GM12878 (cell line): ENCODE measurements around the gene PIGB. TPM values are rescaled to one million over a fixed set of nuclear protein-coding genes. Genes with fewer than 3 reads are reported as not detected.

Source experiments
- ATAC-seq: fragments of 200-7000 bp; cut with Tn5 transposase; 3 replicates; pipeline ENCODE4 v1.9.1; 2020; ENCODE audit warnings: mild to moderate bottlenecking, moderate library complexity
- BruUV-seq: library from RNA; stranded (reverse); fragments of 400-500 nt; replicated peaks from 2 replicates; lab custom pipeline; 2021; lab: Mats Ljungman, UMichigan
- CTCF ChIA-PET: fragments of 300-600 bp; sonication (Branson Sonifier 250); formaldehyde crosslinking; extraction: SDS; loops from one replicate; lab custom pipeline; 2021; ENCODE audit warnings: inconsistent platforms; lab: Yijun Ruan, JAX
- POLR2A ChIA-PET: fragments of 350-600 bp; formaldehyde crosslinking; extraction: SDS; loops from one replicate; lab custom pipeline; 2021; ENCODE audit warnings: inconsistent platforms; lab: Charles Lee
- RAD21 ChIA-PET: fragments of 300-600 bp; sonication (Branson Sonifier 250); formaldehyde crosslinking; loops from one replicate; lab custom pipeline; 2023; ENCODE audit warnings: antibody characterized with exemption; ENCODE audit not compliant: unreplicated experiment; lab: Charles Lee
- SMC1A ChIA-PET: fragments of 300-600 bp; sonication (Branson Sonifier 250); formaldehyde crosslinking; loops from one replicate; lab custom pipeline; 2023; ENCODE audit not compliant: unreplicated experiment, uncharacterized antibody; lab: Charles Lee
- DNase-seq: peaks from one replicate; pipeline ENCODE4 v3.0.0-alpha.2; 2011; ENCODE audit warnings: low read depth, low spot score
- FAIRE-seq: peaks from 3 replicates; lab custom pipeline; 2011; peaks lifted over from hg19 to GRCh38; lab: Jason Lieb, UNC
- H2AFZ ChIP-seq: 2 replicates; pipeline ENCODE4 v1.6.0; 2011; ENCODE audit warnings: low read depth, low read length, control low read depth; ENCODE audit not compliant: control insufficient read depth
- H3K27ac ChIP-seq: 2 replicates; pipeline ENCODE4 v1.5.1; 2011; ENCODE audit warnings: control low read depth; ENCODE audit not compliant: control insufficient read depth, insufficient read depth
- H3K27me3 ChIP-seq, 2 experiments: replicated peaks in 1 of 2; 2 replicates each; pipeline versions ENCODE4 v1.6.0 to v1.6.1; 2011; ENCODE audit warnings: low read length in 1 of 2; ENCODE audit not compliant: control insufficient read depth in 2 of 2, insufficient read depth in 2 of 2
- H3K36me3 ChIP-seq, 2 experiments: 2 replicates each; pipeline ENCODE4 v1.5.1; 2011; ENCODE audit warnings: low read length in 1 of 2; ENCODE audit not compliant: control insufficient read depth in 2 of 2, insufficient read depth in 2 of 2
- H3K4me1 ChIP-seq: 2 replicates; pipeline ENCODE4 v1.6.1; 2011; ENCODE audit warnings: mild to moderate bottlenecking, low read length, moderate library complexity, mixed read lengths; ENCODE audit not compliant: control insufficient read depth, insufficient read depth
- H3K4me2 ChIP-seq: 2 replicates; pipeline ENCODE4 v1.6.0; 2011; ENCODE audit warnings: control low read depth; ENCODE audit not compliant: control insufficient read depth, insufficient read depth
- H3K4me3 ChIP-seq: fragments of 200-600 bp; sonication (generic); 2 replicates; pipeline ENCODE4 v1.5.1; 2016
- H3K79me2 ChIP-seq: 2 replicates; pipeline ENCODE4 v1.6.0; 2011; ENCODE audit warnings: low read length; ENCODE audit not compliant: control insufficient read depth, insufficient read depth
- H3K9ac ChIP-seq: 2 replicates; pipeline ENCODE4 v1.8.0; 2011; ENCODE audit warnings: low read length, control low read depth, mixed read lengths; ENCODE audit not compliant: control insufficient read depth, insufficient read depth
- H3K9me3 ChIP-seq: replicated peaks from 3 replicates; pipeline ENCODE4 v1.5.1; 2011; ENCODE audit warnings: mild to moderate bottlenecking, low read length; ENCODE audit not compliant: control insufficient read depth, insufficient read depth
- H4K20me1 ChIP-seq: 2 replicates; pipeline ENCODE4 v1.6.0; 2011; ENCODE audit not compliant: control insufficient read depth, insufficient read depth
- ATF7 ChIP-seq: fragments of 450-650 bp; IDR thresholded peaks from 2 replicates; pipeline ENCODE4 v1.6.1; 2016; ENCODE audit warnings: low read depth, mild to moderate bottlenecking
- DPF2 ChIP-seq: fragments of 450-650 bp; IDR thresholded peaks from 2 replicates; pipeline ENCODE4 v1.6.1; 2017; ENCODE audit warnings: mild to moderate bottlenecking
- IKZF2 ChIP-seq, 2 experiments: fragments of 450-650 bp; IDR thresholded peaks; 2 replicates each; pipeline ENCODE4 v1.6.1; 2017; ENCODE audit warnings: mild to moderate bottlenecking in 2 of 2, moderate library complexity in 2 of 2
- KAT2A ChIP-seq: conservative IDR thresholded peaks from 2 replicates; pipeline ENCODE4 v1.6.1; 2011; ENCODE audit warnings: low read depth, low read length; ENCODE audit not compliant: control insufficient read depth
- KDM1A ChIP-seq: fragments of 200-600 bp; sonication (generic); IDR thresholded peaks from 2 replicates; pipeline ENCODE4 v1.6.1; 2016; ENCODE audit warnings: borderline replicate concordance
- POLR2A ChIP-seq: IDR thresholded peaks from 2 replicates; pipeline ENCODE4 v1.6.1; 2011; ENCODE audit warnings: low read depth, mild to moderate bottlenecking, low read length
- POLR2AphosphoS2 ChIP-seq: IDR thresholded peaks from 2 replicates; pipeline ENCODE4 v1.6.1; 2011; ENCODE audit warnings: low read depth, mild to moderate bottlenecking, low read length, improper control_type of control experiment, moderate library complexity
- RFX5 ChIP-seq: IDR thresholded peaks from 2 replicates; pipeline ENCODE4 v1.6.1; 2011; ENCODE audit warnings: low read depth, low read length, improper control_type of control experiment
- RUNX3 ChIP-seq: IDR thresholded peaks from 2 replicates; pipeline ENCODE4 v1.6.1; 2012; ENCODE audit warnings: low read length, inconsistent platforms
- in situ Hi-C: fragments of 300-500 bp; cut with MboI; formaldehyde crosslinking; loops from 9 replicates; pipeline ENCODE4 v1.14.3; 2018; ENCODE audit warnings: mixed read lengths
- intact Hi-C: fragments of 100-400 bp; cut with micrococcal nuclease; formaldehyde crosslinking; loops from one replicate; pipeline ENCODE4 v1.14.2; 2022; ENCODE audit not compliant: unreplicated experiment
- polyA plus RNA-seq, 11 experiments: library from polyadenylated mRNA; depleted of rRNA in 4 of 11; unstranded in 6 of 11; stranded (reverse) in 5 of 11; fragments of >200 nt; fragmentation: Nextera tagmentation in 4 of 11; fragmentation: Illumina TruSeq in 1 of 11; extraction: Ambion mirVana in 4 of 11; extraction: Trizol in 1 of 11; gene quantifications; 1 replicate in 1 of 11; 2 replicates in 10 of 11; pipeline versions ENCODE4 v1.2.1 to v1.2.3, GENCODE V29; 2011 to 2016; ENCODE audit warnings: inconsistent platforms in 2 of 11, missing spikeins in 2 of 11, low read depth in 1 of 11
- total RNA-seq, 4 experiments: library from RNA; depleted of rRNA in 3 of 4; stranded (reverse); fragments of >200 nt in 3 of 4; fragmentation: Illumina TruSeq in 1 of 4; extraction: Trizol in 1 of 4; gene quantifications; 2 replicates each; pipeline versions ENCODE4 v1.2.1 to v1.2.3, GENCODE V29; 2013 to 2021
- TF ChIP-seq, protein P1 (sequence below): fragments of 450-650 bp; IDR thresholded peaks from 2 replicates; pipeline ENCODE4 v1.6.1; 2018; ENCODE audit warnings: borderline replicate concordance, mild to moderate bottlenecking; ENCODE audit not compliant: partially characterized antibody
- TF ChIP-seq, protein P2 (sequence below): fragments of 450-650 bp; formaldehyde crosslinking; IDR thresholded peaks from 2 replicates; pipeline ENCODE4 v1.4.0; 2020; ENCODE audit warnings: mild to moderate bottlenecking, moderate library complexity
- TF ChIP-seq, protein P3 (sequence below): fragments of 150-350 bp; IDR thresholded peaks from 2 replicates; pipeline ENCODE4 v1.6.1; 2014; ENCODE audit warnings: mild to moderate bottlenecking, low read depth, low read length
- TF ChIP-seq, protein P4 (sequence below): fragments of 450-650 bp; formaldehyde crosslinking; IDR thresholded peaks from 2 replicates; pipeline ENCODE4 v1.4.0; 2022; ENCODE audit warnings: mild to moderate bottlenecking, moderate library complexity

PIGB gene
- total and polyA plus RNA-seq, 10 of the 15 experiments (the other 5 are each of a cell fraction or from before 2014, with no cell fraction given): 17.9 to 46.0 (median 25.2) TPM

DNA sequence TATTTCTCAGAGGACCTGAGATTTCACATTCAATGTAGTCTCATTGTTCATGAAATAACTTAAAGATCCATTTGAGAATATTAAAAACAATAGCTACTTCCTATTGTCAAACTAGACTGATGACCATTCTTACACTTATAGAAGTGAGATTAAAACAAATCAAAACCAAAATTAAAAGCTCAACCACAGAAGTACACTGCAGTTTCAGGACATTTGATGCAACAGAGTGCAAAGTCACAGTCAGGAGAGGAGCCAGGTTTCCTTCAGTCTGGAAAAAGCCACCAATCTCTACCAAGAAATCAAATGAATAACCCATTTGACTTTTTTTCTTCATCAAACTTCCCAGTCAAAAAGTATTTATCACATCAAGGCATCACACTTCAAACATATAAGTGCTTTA, 83.7 kb downstream of the PIGB start:
- Histone ChIP-seq H3K4me3 (no peak overlapping the region), H3K36me3 (no peaks in the 10 kb centered on the region), H3K27ac (peak overlapping the region; percentile 73), H2AFZ (no peak overlapping the region; the same call in 1 of the 2 replicates), H4K20me1 (no peaks in the 10 kb centered on the region), H3K4me2 (peak overlapping the region; percentile 80), H3K4me1 (peaks cover 25% of the 10 kb centered on the region), H3K9ac (no peak overlapping the region), H3K27me3 (no peaks in the 10 kb centered on the region), H3K9me3 (no peaks in the 10 kb centered on the region), H3K79me2 (peaks cover 9% of the 10 kb centered on the region)
- ChIA-PET RAD21 (interaction anchor here (0.9 kb wide), 1 partner anchor 80 kb away, joined by 3 read pairs; no protein-coding TSS in a partner anchor), SMC1A (interaction anchor here (0.7 to 1.6 kb wide), 11 partner anchors 11 to 184 kb away, joined by 3 to 5 read pairs (median 3); no protein-coding TSS in a partner anchor), CTCF (interaction anchor here (0.7 to 1.6 kb wide), 5 partner anchors 31 to 186 kb away, joined by 3 to 7 read pairs (median 3); no protein-coding TSS in a partner anchor), POLR2A (interaction anchor here (0.6 to 1.1 kb wide), 2 partner anchors 8 to 39 kb away, joined by 3 to 7 read pairs; no protein-coding TSS in a partner anchor)
- peak; percentile 64 for ATAC-seq
- intact Hi-C loops (loop anchor here (10.0 kb wide), 1 partner anchor 208 kb away; the partner anchor contains the start of gene RSL24D1), in situ Hi-C loops (no loop called here)
- DNase-seq: no peak
- FAIRE-seq: peak; percentile 73
- no TSS peak for BruUV-seq
- no peak for TF ChIP-seq ATF7
- TF ChIP-seq, protein P1, sequence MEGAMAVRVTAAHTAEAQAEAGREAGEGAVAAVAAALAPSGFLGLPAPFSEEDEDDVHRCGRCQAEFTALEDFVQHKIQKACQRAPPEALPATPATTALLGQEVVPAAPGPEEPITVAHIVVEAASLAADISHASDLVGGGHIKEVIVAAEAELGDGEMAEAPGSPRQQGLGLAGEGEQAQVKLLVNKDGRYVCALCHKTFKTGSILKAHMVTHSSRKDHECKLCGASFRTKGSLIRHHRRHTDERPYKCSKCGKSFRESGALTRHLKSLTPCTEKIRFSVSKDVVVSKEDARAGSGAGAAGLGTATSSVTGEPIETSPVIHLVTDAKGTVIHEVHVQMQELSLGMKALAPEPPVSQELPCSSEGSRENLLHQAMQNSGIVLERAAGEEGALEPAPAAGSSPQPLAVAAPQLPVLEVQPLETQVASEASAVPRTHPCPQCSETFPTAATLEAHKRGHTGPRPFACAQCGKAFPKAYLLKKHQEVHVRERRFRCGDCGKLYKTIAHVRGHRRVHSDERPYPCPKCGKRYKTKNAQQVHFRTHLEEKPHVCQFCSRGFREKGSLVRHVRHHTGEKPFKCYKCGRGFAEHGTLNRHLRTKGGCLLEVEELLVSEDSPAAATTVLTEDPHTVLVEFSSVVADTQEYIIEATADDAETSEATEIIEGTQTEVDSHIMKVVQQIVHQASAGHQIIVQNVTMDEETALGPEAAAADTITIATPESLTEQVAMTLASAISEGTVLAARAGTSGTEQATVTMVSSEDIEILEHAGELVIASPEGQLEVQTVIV: no peak
- no peak for TF ChIP-seq KAT2A
- TF ChIP-seq POLR2A: no peak
- TF ChIP-seq, protein P2, sequence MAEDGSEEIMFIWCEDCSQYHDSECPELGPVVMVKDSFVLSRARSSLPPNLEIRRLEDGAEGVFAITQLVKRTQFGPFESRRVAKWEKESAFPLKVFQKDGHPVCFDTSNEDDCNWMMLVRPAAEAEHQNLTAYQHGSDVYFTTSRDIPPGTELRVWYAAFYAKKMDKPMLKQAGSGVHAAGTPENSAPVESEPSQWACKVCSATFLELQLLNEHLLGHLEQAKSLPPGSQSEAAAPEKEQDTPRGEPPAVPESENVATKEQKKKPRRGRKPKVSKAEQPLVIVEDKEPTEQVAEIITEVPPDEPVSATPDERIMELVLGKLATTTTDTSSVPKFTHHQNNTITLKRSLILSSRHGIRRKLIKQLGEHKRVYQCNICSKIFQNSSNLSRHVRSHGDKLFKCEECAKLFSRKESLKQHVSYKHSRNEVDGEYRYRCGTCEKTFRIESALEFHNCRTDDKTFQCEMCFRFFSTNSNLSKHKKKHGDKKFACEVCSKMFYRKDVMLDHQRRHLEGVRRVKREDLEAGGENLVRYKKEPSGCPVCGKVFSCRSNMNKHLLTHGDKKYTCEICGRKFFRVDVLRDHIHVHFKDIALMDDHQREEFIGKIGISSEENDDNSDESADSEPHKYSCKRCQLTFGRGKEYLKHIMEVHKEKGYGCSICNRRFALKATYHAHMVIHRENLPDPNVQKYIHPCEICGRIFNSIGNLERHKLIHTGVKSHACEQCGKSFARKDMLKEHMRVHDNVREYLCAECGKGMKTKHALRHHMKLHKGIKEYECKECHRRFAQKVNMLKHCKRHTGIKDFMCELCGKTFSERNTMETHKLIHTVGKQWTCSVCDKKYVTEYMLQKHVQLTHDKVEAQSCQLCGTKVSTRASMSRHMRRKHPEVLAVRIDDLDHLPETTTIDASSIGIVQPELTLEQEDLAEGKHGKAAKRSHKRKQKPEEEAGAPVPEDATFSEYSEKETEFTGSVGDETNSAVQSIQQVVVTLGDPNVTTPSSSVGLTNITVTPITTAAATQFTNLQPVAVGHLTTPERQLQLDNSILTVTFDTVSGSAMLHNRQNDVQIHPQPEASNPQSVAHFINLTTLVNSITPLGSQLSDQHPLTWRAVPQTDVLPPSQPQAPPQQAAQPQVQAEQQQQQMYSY (CRISPR knock-in tag): no peak
- TF ChIP-seq IKZF2 (IDR thresholded peaks at IDR 0.05): no peak
- peak; percentile 16; the same call in 1 of the 2 replicates for TF ChIP-seq RUNX3
- no peak for TF ChIP-seq POLR2AphosphoS2
- TF ChIP-seq RFX5: no peak
- TF ChIP-seq, protein P3, sequence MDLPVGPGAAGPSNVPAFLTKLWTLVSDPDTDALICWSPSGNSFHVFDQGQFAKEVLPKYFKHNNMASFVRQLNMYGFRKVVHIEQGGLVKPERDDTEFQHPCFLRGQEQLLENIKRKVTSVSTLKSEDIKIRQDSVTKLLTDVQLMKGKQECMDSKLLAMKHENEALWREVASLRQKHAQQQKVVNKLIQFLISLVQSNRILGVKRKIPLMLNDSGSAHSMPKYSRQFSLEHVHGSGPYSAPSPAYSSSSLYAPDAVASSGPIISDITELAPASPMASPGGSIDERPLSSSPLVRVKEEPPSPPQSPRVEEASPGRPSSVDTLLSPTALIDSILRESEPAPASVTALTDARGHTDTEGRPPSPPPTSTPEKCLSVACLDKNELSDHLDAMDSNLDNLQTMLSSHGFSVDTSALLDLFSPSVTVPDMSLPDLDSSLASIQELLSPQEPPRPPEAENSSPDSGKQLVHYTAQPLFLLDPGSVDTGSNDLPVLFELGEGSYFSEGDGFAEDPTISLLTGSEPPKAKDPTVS: no peak
- TF ChIP-seq KDM1A: no peak
- 0 out of 2 replicates have a peak, but pooled peaks have one; percentile 11 for TF ChIP-seq DPF2
- TF ChIP-seq, protein P4, sequence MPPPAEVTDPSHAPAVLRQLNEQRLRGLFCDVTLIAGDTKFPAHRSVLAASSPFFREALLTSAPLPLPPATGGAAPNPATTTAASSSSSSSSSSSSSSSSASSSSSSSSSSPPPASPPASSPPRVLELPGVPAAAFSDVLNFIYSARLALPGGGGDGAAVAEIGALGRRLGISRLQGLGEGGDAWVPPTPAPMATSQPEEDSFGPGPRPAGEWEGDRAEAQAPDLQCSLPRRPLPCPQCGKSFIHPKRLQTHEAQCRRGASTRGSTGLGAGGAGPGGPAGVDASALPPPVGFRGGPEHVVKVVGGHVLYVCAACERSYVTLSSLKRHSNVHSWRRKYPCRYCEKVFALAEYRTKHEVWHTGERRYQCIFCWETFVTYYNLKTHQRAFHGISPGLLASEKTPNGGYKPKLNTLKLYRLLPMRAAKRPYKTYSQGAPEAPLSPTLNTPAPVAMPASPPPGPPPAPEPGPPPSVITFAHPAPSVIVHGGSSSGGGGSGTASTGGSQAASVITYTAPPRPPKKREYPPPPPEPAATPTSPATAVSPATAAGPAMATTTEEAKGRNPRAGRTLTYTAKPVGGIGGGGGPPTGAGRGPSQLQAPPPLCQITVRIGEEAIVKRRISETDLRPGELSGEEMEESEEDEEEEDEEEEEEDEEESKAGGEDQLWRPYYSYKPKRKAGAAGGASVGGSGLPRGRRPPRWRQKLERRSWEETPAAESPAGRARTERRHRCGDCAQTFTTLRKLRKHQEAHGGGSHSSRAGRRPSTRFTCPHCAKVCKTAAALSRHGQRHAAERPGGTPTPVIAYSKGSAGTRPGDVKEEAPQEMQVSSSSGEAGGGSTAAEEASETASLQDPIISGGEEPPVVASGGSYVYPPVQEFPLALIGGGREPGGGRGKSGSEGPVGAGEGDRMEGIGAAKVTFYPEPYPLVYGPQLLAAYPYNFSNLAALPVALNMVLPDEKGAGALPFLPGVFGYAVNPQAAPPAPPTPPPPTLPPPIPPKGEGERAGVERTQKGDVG (CRISPR knock-in tag): no peak
